ENCODE measurements around the gene PPIL4.
A peak's percentile ranks its signal among the peaks of the same experiment; 100 is the strongest.
"Not testable (repeated sequence)": the region's sequence is repeated elsewhere in the genome, so short reads cannot be mapped to it uniquely, and the experiment has no call there.

PPIL4 gene

DNA sequence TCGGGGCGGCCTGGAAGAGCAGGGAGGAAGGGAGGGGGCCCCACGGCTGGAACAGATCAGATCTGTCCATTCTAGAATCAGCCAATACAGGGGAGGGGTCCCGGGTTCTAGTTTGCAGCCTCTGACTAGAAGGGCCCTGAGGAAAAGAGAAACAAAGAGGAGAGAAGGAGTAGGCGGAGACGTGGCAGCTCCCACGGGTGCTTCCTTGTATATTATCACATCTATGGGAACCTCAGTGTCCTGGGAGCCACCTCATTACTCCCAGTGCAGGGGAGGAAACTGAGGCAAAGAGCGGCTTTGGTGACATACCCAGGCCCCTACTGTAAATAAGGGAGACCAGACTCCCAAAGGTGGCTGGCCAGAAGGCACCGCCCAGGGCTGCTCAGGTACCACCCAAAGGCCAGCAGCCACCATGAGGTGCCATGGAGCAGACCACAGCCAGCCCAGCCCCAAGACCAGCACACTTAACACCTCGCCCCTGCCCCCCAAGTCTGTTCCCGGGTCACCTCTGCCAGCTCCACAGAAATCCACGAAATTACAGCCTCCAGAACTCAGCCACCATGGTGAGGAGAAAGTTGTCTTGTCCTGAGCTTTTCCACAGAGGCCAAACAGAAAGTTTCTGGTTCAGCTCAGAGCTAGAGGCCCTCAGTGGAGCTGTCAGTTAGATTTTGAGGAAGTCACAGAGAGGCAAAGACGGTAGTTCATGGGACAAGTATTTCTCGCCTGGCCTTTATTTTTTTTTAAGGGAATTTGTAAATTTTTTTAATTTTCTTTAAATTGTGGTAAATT is 63.1 kb downstream of the PPIL4 start:
- no peak for DNase-seq

DNA sequence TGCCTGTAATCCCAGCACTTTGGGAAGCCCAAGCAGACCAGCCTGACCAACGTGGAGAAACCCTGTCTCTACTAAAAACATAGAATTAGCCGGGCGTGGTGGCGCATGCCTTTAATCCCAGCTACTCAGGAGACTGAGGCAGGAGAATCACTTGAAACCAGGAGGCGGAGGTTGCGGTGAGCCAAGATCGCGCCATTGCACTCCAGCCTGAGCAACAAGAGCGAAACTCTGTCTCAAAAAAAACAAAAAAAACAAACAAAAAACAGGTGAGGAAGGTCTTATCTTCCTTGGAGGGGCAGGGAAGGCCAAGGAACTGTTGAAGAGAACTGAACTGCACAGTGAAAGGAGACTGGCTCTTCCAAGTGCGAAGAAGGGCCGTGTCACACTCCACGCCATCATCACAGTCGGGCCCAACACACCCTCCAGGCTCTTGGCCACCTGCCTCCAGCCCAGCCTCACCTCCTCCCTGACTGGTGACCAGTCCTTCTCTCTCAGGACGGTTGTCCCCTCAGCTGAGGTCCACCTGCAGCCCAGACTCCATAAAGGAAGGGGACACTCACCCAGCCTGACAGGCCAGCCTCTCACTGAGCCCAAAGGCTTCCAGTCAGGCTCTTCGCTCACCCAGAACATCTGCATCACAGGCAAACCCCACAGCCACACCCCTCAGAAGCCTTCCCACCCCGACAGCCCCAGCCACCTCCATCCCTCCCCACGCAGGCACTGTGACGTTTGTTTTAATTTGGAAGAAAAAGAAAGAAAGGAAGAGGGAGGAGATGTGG is 65.2 kb downstream of the PPIL4 start:
- no peak for DNase-seq

DNA sequence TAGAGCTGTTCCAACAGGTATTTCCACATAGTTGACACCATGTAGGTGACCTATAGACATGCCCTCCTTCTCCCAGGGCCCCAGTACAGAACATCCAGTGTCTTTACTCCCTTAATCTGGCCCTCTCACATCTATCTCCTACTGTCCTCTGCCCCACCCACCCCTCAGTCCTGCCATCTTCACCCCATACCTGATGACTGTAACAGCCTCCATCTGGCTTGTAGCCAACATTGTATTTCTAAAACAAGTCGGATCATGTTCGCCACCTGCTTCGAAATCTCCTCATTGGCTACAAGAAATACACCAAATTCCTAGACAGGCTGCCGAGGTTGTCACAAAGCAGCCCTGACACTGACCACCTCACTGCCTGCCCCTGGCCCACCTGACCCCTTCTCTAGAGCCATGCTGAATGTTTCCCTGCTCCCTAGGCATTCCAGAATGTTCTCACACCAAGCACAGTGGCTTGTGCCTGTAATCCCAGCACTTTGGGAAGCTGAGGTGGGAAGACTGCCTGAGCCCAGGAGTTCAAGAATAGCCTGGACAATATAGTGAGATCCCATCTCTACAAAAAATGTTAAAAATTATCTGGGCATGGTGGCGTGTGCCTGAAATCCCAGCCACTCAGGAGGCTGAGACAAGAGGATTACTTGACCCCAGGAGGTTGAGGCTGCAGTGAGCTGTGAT is 67.1 kb downstream of the PPIL4 start:
- no peak for DNase-seq

DNA sequence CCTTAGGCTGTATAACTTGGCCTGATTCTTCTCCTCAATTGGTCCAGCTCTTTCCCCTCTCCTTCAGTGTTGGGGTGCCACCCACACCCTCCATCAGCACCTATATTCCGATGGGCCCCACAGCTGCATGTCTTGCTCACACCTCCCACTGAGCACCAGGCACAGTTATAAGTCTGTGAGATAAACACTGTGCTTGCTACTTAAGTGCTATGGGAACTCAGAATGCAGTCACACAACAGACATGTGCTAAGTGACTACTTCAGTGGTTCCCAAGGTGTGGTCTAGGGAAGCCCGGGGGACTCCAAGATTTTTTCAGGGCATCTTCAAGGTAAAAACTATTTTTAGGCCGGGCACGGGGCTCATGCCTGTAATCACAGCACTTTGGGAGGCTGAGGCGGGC is 68.3 kb downstream of the PPIL4 start:
- DNase-seq, result no peak

DNA sequence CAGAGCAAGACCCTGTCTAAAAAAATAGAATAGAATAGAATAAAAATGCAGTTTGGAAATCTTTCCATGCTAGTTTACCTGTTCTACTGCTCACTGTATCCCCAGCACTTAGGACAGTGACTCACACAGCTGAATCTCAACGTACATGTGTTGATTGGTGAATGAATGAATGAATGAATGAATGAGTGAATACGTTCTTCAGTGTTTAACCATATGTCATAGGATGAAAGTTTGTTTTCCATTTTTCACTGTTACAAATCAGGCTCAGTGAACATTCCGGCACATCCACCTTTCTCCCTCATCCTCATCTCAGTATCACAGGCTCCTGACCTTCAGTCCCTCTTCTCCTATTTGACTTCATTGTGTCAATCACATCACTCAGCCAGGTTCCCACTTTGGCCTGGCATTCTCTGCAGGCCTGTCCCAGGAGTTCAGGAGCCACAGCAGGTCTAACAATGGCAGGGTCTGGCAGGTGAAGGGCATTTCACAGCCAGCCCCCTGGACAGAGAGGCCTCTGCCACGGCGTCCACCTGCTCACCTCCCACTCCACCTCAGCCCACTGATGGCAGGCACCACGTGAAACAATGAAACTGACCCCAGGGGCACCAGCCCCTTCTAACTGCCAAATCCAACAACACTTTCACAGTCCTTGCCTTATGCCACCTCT is 68.9 kb downstream of the PPIL4 start:
- no peak for DNase-seq

DNA sequence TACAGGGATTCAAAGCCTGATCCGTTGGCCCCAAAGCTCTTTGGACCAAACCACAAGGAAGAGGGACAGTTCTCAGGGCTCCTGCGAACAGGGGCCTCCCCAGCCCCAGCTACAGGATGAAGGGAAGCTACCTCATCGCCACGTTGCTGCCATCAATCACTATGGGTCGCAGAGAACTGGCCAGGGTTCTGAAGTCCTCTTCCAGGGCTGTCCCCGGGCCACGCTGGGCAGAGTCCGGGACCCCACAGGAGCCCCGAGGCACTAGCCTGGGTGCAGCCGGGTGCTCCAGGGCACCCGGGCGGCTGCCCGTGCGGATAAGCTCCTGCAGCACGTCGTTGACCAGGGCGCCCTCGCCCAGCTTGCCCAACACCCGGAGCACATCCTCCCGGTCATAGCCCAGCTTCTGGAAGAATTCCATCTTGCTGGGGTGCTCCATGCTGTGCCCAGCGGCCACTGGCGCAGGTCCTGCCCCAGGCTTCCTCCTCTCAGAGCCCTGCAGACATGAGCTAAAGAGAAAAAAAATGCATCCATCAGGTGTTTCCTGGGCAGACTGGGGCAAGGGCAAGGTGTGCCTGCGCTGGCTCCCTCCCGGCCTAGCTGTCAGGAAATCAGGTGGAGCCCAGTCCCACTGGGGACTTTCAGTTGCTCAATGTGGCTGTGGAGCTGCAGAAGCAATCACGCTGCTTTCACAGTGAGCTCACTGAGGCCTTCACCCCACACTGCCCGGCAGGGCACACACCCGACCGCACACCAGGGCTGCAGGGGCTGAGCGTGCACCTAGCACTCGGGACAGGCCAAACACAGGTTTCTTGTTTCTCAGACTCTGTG is 71.5 kb downstream of the PPIL4 start:
- DNase-seq, result no peak

DNA sequence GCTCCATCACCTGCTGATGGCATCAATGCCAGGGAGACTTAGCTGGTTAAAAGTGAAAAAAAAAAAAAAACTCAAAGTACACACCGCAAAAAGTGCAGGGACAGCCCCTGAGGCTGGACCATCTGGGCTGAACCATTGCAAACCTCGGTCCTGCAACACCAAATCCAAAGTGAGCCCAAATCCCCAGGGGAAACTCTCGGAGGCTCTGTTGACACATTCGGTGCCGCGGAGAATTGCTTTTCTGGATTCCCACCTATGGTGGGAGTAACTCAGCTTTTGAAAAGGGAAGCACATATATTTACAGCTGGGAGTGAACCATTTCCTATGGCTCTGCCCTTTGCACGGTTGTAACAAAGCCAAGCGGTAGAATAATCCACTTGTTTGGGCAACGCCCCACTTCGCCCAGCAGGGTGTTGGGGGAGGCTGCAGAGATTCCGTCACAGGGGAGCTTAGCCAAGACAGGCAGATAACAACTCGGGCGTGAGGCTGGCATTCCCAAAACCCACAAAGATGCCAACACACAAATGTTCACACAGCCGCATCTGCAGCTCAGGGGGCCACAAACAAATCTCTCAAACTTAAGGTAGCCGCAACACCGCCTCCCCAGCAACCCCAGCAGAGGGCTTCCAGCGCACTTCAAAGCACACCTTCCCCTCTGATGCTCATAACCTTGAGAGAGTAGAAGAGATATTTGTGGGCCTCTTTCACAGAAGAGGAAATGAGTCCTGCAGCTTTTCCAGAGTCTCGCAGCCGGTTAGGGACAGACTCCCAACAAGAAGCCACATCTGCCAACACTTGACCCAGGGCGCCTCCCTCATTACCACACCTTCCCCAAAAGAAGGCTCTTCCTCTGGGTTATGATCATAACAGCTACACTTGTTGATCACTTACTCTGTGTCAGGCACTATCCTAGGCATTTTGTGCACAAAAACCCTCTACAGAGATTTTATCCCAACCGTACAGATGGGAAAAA is 72.5 kb downstream of the PPIL4 start:
- peak; percentile 24 for DNase-seq

DNA sequence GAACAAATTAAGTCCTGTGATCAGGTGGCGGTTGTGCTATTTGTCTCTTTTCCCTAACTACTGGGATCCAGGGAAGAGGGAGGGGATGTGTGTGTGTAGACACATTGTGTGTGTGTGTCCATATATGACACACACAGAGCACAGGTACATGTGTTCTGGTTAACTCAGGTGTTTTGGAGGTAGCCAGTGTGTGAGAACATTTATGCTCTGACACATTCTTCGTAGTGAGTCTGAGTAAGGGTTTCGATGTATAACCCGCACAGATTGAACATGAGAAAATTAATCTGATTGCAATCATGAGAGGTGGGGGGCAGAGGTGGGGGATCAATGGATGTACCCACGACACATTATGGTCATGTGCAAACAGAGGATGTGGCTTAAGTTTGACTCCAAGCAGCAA is 73.6 kb downstream of the PPIL4 start:
- no peak for DNase-seq

DNA sequence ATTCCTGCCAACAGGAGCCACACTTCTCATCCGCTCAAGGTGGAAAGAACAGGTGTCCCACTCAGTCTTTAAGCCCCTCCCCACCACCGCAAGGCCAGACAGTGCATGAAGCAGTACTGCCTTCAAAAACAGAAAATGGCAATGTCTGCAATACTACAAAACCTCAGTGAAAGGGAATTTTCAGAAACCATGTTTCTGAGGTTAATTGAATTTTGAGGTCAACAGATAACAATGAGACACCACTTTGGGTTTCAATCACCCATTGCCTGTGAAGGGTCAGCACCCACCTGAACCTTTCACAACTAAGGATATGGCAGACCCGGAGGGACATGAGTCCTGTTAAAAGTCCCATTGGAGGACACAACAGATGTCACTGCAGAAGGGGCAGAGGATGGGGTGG is 74.0 kb downstream of the PPIL4 start:
- no peak for DNase-seq

DNA sequence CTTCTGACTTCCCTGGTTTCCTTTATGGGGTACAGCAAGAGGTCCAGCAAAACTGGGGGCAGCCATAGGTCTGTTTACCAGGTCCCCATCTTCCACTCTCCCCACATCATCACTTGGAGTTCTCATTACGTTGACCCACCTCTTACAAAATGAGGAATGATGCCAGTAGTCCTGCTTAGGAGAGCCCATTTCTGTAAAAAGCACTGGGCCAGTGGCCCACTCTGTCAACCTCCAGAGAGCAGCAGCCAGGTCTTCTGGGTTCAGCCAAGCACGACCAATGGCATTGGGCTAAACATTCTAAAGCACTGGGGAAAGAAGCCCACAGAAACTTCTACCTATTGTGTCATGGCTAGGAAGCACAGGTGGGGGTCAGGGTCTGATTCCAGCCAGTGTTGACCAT is 74.9 kb downstream of the PPIL4 start:
- no peak for DNase-seq

DNA sequence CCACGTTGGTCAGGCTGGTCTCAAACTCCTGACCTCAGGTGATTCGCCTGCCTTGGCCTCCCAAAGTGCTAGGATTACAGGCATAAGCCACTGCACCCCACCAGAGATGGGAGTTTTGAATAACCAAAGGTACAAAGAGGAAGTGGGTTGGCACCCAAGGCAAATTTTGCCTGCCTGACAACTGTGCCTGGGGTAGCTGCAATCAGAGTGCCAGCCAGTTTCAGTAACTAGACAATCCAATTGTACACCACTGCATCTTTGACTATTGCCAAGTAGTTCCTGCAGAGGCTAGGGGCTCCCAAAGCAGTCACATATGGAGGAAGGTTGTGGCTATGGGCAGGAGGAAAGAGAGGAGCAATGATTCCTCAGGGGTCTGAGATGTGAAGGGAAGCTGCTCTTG is 77.7 kb downstream of the PPIL4 start:
- no peak for DNase-seq

DNA sequence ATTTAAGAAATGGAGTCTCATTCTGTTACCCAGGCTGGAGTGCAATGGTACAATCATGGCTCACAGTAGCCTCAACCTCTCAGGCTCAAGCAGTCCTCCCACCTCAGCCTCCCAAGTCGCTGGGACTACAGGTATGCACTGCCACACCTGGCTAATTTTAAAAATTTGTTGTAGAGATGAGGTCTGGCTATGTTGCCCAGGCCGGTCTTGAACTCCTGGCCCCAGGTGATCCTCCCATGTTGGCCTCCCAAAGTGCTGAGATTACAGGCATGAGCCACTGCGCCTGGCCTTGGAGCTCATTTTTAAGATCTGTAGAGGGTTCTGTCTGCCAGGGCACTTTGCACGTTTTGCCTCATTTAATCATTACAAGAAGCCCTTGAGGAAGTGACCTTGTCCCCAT is 78.6 kb downstream of the PPIL4 start:
- no peak for DNase-seq

DNA sequence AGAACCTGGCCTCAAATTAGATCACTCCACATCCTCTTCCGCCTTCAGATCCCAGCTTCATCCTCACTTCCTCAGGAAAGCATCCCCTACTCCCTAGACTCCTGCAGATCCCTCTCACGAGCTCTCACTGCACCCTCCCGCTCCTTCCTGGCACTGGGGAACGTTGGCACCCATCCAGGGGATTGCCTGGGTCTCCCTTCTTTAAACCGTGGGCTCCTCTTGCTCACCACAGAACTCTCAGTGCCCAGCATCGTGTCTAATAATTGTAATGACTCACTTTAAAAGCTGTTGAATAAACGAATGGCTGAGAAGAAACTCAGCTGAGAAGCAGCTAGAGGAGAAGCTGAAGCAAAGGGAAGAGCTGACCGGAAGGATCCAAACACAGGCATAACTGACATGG is 81.4 kb downstream of the PPIL4 start:
- no peak for DNase-seq

DNA sequence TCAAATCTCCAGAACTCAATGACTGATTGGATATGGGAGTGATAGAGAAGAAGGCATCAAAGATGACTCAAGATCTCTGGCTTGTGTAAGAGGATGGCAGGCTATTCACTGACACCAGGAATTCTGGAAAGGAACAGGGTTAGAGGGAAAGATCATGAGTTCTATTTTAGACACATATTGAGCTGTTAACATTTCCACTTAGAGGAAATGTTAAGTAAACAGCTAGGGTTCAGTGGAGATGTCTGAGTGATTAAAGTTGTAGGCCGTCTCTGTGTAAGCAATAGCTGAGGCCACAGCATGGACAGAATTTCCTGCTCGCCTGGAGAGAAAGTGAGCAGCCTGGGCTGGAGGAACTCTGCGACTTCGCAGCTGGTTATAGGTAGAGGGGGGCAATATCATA is 82.1 kb downstream of the PPIL4 start:
- DNase-seq, result no peak

DNA sequence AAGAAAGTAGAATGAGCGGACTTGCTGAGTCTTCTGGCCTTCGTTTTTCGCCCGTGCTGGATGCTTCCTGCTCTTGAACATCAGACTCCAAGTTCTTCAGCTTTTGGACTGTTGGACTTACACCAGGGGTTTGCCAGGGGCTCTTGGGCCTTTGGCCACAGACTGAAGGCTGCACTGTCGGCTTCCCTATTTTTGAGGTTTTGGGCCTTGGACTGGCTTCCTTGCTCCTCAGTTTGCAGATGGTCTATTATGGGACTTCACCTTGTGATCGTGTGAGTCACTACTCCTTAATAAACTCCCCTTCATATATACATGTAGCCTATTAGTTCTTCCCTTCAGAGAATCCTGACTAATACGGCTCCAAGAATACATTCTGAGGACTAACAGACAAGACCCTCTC is 83.1 kb downstream of the PPIL4 start:
- not testable (repeated sequence) for DNase-seq

DNA sequence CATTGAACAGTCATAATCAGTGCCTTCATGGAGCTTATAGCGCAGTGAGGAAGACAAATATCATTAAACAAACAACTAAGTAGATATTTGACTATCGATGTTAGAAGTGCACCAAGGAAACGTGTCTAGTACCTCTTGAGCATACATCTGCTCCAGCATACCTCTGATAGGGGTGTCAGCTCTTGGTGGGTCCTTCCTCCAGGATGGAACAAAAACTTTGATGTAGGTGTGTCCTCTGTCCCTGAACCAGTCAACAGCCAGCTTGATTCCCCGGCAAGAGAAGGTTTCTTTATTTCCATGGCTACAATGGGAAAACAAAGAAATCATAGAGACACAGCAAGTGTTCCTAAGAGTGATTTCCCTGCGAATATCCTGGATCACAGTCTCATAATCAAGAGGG is 84.2 kb downstream of the PPIL4 start:
- no peak for DNase-seq

DNA sequence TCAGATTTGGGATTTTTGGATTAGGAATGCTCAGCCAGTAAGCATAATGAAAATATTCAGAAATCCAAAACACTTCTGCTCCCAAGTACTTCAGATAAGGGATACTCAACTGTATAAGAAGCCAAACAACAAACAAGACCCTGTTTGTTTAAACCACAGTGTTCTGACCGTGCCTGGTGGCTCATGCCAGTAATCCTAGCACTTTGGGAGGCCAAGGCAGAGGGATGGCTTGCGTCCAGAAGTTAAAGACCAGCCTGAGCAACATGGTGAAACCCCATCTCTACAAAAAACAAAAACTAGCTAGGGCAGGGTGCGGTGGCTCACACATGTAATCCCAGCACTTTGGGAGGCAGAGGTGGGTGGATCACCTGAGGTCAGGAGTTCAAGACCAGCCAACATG is 85.6 kb downstream of the PPIL4 start:
- DNase-seq, result not testable (repeated sequence)

DNA sequence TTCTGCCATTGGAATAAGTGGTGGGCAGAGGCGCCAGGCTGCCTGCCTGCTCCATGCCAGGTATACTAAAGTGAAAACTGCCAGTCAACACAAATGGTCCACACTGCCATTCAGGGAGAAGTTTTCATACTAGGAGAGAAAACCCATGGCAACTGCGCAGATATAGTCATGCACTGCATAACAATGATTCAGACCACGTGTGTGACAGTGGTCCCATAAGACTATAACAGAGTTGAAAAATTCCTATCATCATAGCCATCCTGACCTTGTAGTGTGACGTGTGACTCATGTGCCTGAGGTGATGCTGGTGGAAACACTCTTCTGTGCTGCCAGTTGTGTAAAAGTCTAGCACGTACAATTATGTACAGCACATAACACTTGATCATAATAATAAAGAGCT is 86.1 kb downstream of the PPIL4 start:
- no peak for DNase-seq

DNA sequence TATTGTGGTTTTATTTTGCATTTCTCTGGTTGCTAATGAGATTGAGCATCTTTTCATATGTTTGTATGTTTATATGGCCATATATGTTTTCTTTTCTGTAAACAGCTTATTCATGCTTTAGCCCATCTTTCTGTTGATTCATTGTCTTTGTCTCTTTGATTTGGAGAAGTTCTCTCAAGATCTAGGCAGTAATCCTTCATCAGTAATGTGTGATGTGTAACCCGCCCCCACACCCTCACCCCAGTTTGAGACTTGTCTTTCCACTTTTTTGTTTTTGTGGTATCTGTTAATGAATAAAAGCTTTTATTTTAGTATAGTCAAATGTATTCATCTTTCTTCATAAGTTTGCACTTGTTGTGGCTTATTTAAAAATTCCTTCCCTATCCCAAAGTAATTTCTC is 87.0 kb downstream of the PPIL4 start:
- DNase-seq, result no peak

DNA sequence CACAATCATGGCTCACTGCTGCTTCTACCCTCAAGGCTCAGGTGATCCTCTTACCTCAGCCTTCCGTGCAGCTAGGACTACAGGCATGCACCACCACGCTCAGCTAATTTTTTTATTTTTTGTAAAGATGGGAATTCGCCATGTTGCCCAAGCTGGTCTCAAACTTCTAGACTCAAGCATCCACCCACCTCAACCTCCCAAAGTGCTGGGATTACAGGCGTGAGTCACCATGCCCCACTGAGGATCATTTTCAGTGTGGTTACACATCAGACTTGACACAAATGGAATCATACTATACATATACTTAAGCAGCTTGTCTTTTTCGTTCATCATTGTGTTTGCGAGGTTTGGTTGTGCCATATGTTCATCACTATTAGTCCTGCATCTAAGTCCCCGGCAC is 87.6 kb downstream of the PPIL4 start:
- no peak for DNase-seq

DNA sequence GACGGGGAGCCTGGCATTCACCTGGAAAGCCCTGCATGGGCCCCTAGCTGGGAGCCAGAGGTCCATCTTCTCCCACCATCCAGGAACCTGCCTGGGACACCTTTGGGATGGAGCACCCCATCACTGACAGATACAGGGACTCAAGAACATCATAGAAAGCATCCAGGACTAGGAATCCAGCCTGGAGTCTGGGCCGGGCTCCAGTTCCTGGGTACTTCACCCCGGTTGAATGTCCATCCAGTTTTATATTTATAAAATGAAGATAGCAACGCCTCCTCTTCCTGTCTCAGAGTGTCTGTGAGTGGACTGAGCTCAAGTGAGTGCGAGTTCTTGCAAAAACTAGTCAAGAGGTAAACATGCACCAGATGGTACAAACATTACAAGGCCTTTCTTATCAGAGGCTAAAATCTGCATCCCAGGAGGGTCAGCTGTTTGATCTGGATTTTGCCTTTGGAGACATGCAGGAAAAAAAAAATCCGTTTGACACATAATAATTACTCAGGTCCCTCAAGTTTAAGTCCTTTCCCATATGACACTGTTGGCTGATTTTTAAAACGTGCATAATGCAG is 88.4 kb downstream of the PPIL4 start:
- DNase-seq, result no peak
